ENCODE results near the gene RAB40C. TPM values are rescaled to one million over a fixed set of nuclear protein-coding genes. Genes with fewer than 3 reads are reported as not detected.

Gene RAB40C
- 13.4 and 16.2 TPM in 2 replicates for total RNA-seq

- Mint-ChIP-seq H3K27me3 (ENCODE audit: low read depth) (no peaks in the 10 kb centered on the region), H3K4me1 (ENCODE audit: low read depth) (peaks cover 16% of the 10 kb centered on the region), H3K9me3 (no peaks in the 10 kb centered on the region), H3K36me3 (ENCODE audit: low read depth) (peaks cover 9% of the 10 kb centered on the region), H3K27ac (peak within 1 kb of the TSS; percentile 98), H3K4me3 (ENCODE audit: low read depth) (peak within 1 kb of the TSS; percentile 97)
- intact Hi-C loops (cut with micrococcal nuclease): loop anchor here (1.0 to 5.0 kb wide), 3 partner anchors 47 to 93 kb away; partner anchors contain the start of genes CAPN15, JMJD8, METTL26 and STUB1
- DNase-seq (ENCODE audit: low spot score): peak; percentile 98
These were observed at the start of gene RAB40C for GRCh38 chr16:589658-590187. Gene RAB40C, plus strand, starts transcription at chr16:590066. Its CDS starts 226 bp downstream, at chr16:590292.

- Mint-ChIP-seq H3K27ac (no peak overlapping the region), H3K9me3 (no peaks in the 10 kb centered on the region), H3K27me3 (ENCODE audit: low read depth) (no peaks in the 10 kb centered on the region), H3K4me3 (ENCODE audit: low read depth) (no peak overlapping the region), H3K4me1 (ENCODE audit: low read depth) (no peaks in the 10 kb centered on the region), H3K36me3 (ENCODE audit: low read depth) (peaks cover 20% of the 10 kb centered on the region)
- intact Hi-C loops (cut with micrococcal nuclease): no loop called here
- DNase-seq (ENCODE audit: low spot score): no peak
These were observed 49.1 kb upstream of the RAB40C start for GRCh38 chr16:540645-541340.

GRCh38 chr16:543301-544164 is 46.3 kb upstream of the RAB40C start:
- Mint-ChIP-seq H3K27ac (no peak overlapping the region), H3K36me3 (ENCODE audit: low read depth) (peaks cover 12% of the 10 kb centered on the region), H3K9me3 (no peaks in the 10 kb centered on the region), H3K27me3 (ENCODE audit: low read depth) (no peaks in the 10 kb centered on the region), H3K4me3 (ENCODE audit: low read depth) (no peak overlapping the region), H3K4me1 (ENCODE audit: low read depth) (no peaks in the 10 kb centered on the region)
- DNase-seq (ENCODE audit: low spot score): no peak
- intact Hi-C loops (cut with micrococcal nuclease): no loop called here

- DNase-seq (ENCODE audit: low spot score): no peak
- no peaks in the 10 kb centered on the region for H3K9me3 Mint-ChIP-seq
- intact Hi-C loops (cut with micrococcal nuclease): no loop called here
- H3K27me3 Mint-ChIP-seq (ENCODE audit: low read depth): no peaks in the 10 kb centered on the region
- peaks cover 9% of the 10 kb centered on the region for H3K36me3 Mint-ChIP-seq (ENCODE audit: low read depth)
- H3K27ac Mint-ChIP-seq: no peak overlapping the region
- no peak overlapping the region for H3K4me3 Mint-ChIP-seq (ENCODE audit: low read depth)
- H3K4me1 Mint-ChIP-seq (ENCODE audit: low read depth): no peaks in the 10 kb centered on the region
These were observed 45.3 kb upstream of the RAB40C start for GRCh38 chr16:544517-544916.

- Mint-ChIP-seq H3K36me3 (ENCODE audit: low read depth) (peaks cover 7% of the 10 kb centered on the region), H3K4me3 (ENCODE audit: low read depth) (no peak overlapping the region), H3K9me3 (no peaks in the 10 kb centered on the region), H3K4me1 (ENCODE audit: low read depth) (no peaks in the 10 kb centered on the region), H3K27me3 (ENCODE audit: low read depth) (no peaks in the 10 kb centered on the region), H3K27ac (no peak overlapping the region)
- intact Hi-C loops (cut with micrococcal nuclease): no loop called here
- DNase-seq (ENCODE audit: low spot score): peak; percentile 30
These were observed 42.7 kb upstream of the RAB40C start for GRCh38 chr16:546909-547770.

GRCh38 chr16:548586-548985 is 41.3 kb upstream of the RAB40C start:
- no peak for DNase-seq (ENCODE audit: low spot score)
- Mint-ChIP-seq H3K4me1 (ENCODE audit: low read depth) (no peaks in the 10 kb centered on the region), H3K4me3 (ENCODE audit: low read depth) (no peak overlapping the region), H3K27ac (no peak overlapping the region), H3K36me3 (ENCODE audit: low read depth) (peaks cover 3% of the 10 kb centered on the region), H3K27me3 (ENCODE audit: low read depth) (no peaks in the 10 kb centered on the region), H3K9me3 (no peaks in the 10 kb centered on the region)
- intact Hi-C loops (cut with micrococcal nuclease): no loop called here

GRCh38 chr16:549544-550263 is 40.2 kb upstream of the RAB40C start:
- no peak for DNase-seq (ENCODE audit: low spot score)
- H3K4me1 Mint-ChIP-seq (ENCODE audit: low read depth): no peaks in the 10 kb centered on the region
- H3K36me3 Mint-ChIP-seq (ENCODE audit: low read depth): peaks cover 6% of the 10 kb centered on the region
- H3K27ac Mint-ChIP-seq: no peak overlapping the region
- intact Hi-C loops (cut with micrococcal nuclease): no loop called here
- no peaks in the 10 kb centered on the region for H3K27me3 Mint-ChIP-seq (ENCODE audit: low read depth)
- no peak overlapping the region for H3K4me3 Mint-ChIP-seq (ENCODE audit: low read depth)
- no peaks in the 10 kb centered on the region for H3K9me3 Mint-ChIP-seq

GRCh38 chr16:551210-551609 is 38.7 kb upstream of the RAB40C start:
- H3K27ac Mint-ChIP-seq: no peak overlapping the region
- no peaks in the 10 kb centered on the region for H3K27me3 Mint-ChIP-seq (ENCODE audit: low read depth)
- no peak overlapping the region for H3K4me3 Mint-ChIP-seq (ENCODE audit: low read depth)
- no peaks in the 10 kb centered on the region for H3K9me3 Mint-ChIP-seq
- no peak for DNase-seq (ENCODE audit: low spot score)
- intact Hi-C loops (cut with micrococcal nuclease): no loop called here
- peaks cover 3% of the 10 kb centered on the region for H3K36me3 Mint-ChIP-seq (ENCODE audit: low read depth)
- H3K4me1 Mint-ChIP-seq (ENCODE audit: low read depth): no peaks in the 10 kb centered on the region

GRCh38 chr16:552171-552570 is 37.7 kb upstream of the RAB40C start:
- Mint-ChIP-seq H3K36me3 (ENCODE audit: low read depth) (peaks cover 3% of the 10 kb centered on the region), H3K4me3 (ENCODE audit: low read depth) (no peak overlapping the region), H3K27me3 (ENCODE audit: low read depth) (no peaks in the 10 kb centered on the region), H3K4me1 (ENCODE audit: low read depth) (no peaks in the 10 kb centered on the region), H3K9me3 (no peaks in the 10 kb centered on the region), H3K27ac (no peak overlapping the region)
- intact Hi-C loops (cut with micrococcal nuclease): no loop called here
- DNase-seq (ENCODE audit: low spot score): no peak

- peaks cover 3% of the 10 kb centered on the region for H3K36me3 Mint-ChIP-seq (ENCODE audit: low read depth)
- intact Hi-C loops (cut with micrococcal nuclease): no loop called here
These were observed 36.1 kb upstream of the RAB40C start for GRCh38 chr16:553601-554296.

GRCh38 chr16:554297-554621 is 35.6 kb upstream of the RAB40C start:
- no peak for DNase-seq (ENCODE audit: low spot score)
- H3K4me1 Mint-ChIP-seq (ENCODE audit: low read depth): no peaks in the 10 kb centered on the region
- peaks cover 3% of the 10 kb centered on the region for H3K36me3 Mint-ChIP-seq (ENCODE audit: low read depth)
- no peaks in the 10 kb centered on the region for H3K9me3 Mint-ChIP-seq
- peaks cover 4% of the 10 kb centered on the region for H3K27me3 Mint-ChIP-seq (ENCODE audit: low read depth)
- H3K4me3 Mint-ChIP-seq (ENCODE audit: low read depth): no peak overlapping the region
- intact Hi-C loops (cut with micrococcal nuclease): no loop called here
- no peak overlapping the region for H3K27ac Mint-ChIP-seq

More at GRCh38 chr16:553601-554296, 36.1 kb upstream of the RAB40C start:
- H3K4me1 Mint-ChIP-seq (ENCODE audit: low read depth): no peaks in the 10 kb centered on the region
- no peak for DNase-seq (ENCODE audit: low spot score)
- H3K27ac Mint-ChIP-seq: no peak overlapping the region
- no peak overlapping the region for H3K4me3 Mint-ChIP-seq (ENCODE audit: low read depth)
- H3K27me3 Mint-ChIP-seq (ENCODE audit: low read depth): peaks cover 4% of the 10 kb centered on the region
- H3K9me3 Mint-ChIP-seq: no peaks in the 10 kb centered on the region

Measured in activated T-helper 2 cell treated with anti-CD3 and anti-CD28 coated beads, Interferon-gamma antibody, Interleukin-2, Interleukin-4, amounts not matched to agents 10 μg/mL and 5 μg/mL and 100 μg/mL, durations not matched to agents 14 hours and 24 hours and 36 hours (primary cell).